CD4-positive, CD25-positive, alpha-beta regulatory T cell (primary cell): Measurements from ENCODE around the gene PGRMC2. TPM values are rescaled to one million over a fixed set of nuclear protein-coding genes. Genes with fewer than 3 reads are reported as not detected.

Source experiments
- ATAC-seq, 2 donors: fragments of 150-1000 bp; cut with Tn5 transposase; one replicate each; pipeline ENCODE4 v1.10.0; 2021; ENCODE audit warnings: low read depth in 2 of 2, moderate number of reproducible peaks in 2 of 2, moderate library complexity in 1 of 2
- DNase-seq, 3 donors: peaks; one replicate each; pipeline versions ENCODE4 v3.0.0 to v3.0.0-alpha.2; 2012 to 2022; ENCODE audit warnings: mixed read lengths in 1 of 3
- H3K27ac ChIP-seq: one replicate; pipeline ENCODE4 v1.7.0; 2013; ENCODE audit warnings: mild to moderate bottlenecking, low read length; ENCODE audit not compliant: insufficient read depth, poor library complexity, severe bottlenecking
- H3K27me3 ChIP-seq: one replicate; pipeline ENCODE4 v1.7.0; 2013; ENCODE audit warnings: low read length; ENCODE audit not compliant: control insufficient read depth, insufficient read depth
- H3K36me3 ChIP-seq: one replicate; pipeline ENCODE4 v1.7.0; 2013; ENCODE audit warnings: mild to moderate bottlenecking, low read length, moderate library complexity; ENCODE audit not compliant: control insufficient read depth, insufficient read depth
- H3K4me1 ChIP-seq: 2 replicates; pipeline ENCODE4 v1.7.0; 2013; ENCODE audit warnings: mild to moderate bottlenecking, low read length; ENCODE audit not compliant: insufficient read depth, control insufficient read depth, poor library complexity, severe bottlenecking
- H3K4me3 ChIP-seq: one replicate; pipeline ENCODE4 v1.7.0; 2013; ENCODE audit warnings: low read depth, mild to moderate bottlenecking, low read length, moderate library complexity
- H3K9me3 ChIP-seq, 2 experiments: 1 replicate in 1 of 2; 2 replicates in 1 of 2; pipeline ENCODE4 v1.7.0; 2013; ENCODE audit warnings: low read length in 2 of 2, mild to moderate bottlenecking in 1 of 2, moderate library complexity in 1 of 2; ENCODE audit not compliant: control insufficient read depth in 2 of 2
- H3K27ac Mint-ChIP-seq, 3 donors: one replicate each; pipeline ENCODE4 v1.8.0; 2020 to 2022; ENCODE audit warnings: mild to moderate bottlenecking in 3 of 3, mixed read lengths in 3 of 3, moderate library complexity in 2 of 3
- H3K27me3 Mint-ChIP-seq: one replicate; pipeline ENCODE4 v1.8.0; 2022; ENCODE audit warnings: mild to moderate bottlenecking, mixed read lengths
- H3K36me3 Mint-ChIP-seq: one replicate; pipeline ENCODE4 v1.8.0; 2020; ENCODE audit warnings: mixed read lengths
- H3K4me1 Mint-ChIP-seq, 4 donors: one replicate each; pipeline ENCODE4 v1.8.0; 2020 to 2022; ENCODE audit warnings: mixed read lengths in 4 of 4, mild to moderate bottlenecking in 1 of 4
- H3K4me3 Mint-ChIP-seq, 4 donors: one replicate each; pipeline ENCODE4 v1.8.0; 2020 to 2022; ENCODE audit warnings: mild to moderate bottlenecking in 4 of 4, mixed read lengths in 4 of 4, moderate library complexity in 3 of 4
- H3K9me3 Mint-ChIP-seq, 7 donors: one replicate each; pipeline ENCODE4 v1.8.0; 2020 to 2022; ENCODE audit warnings: mixed read lengths in 7 of 7, mild to moderate bottlenecking in 3 of 7, moderate library complexity in 2 of 7
- polyA plus RNA-seq, 4 donors: library from polyadenylated mRNA; unstranded; fragments of 300-500 nt; fragmentation: Illumina TruSeq; gene quantifications; one replicate each; pipeline ENCODE4 v1.2.3, GENCODE V29; 2021
- total RNA-seq: library from RNA; stranded (reverse); gene quantifications from one replicate; pipeline ENCODE4 v1.2.3, GENCODE V29; 2022

PGRMC2 gene
- total and polyA plus RNA-seq, 5 donors from 2014 or later = 12.7 to 48.6 (median 18.3) TPM

DNA sequence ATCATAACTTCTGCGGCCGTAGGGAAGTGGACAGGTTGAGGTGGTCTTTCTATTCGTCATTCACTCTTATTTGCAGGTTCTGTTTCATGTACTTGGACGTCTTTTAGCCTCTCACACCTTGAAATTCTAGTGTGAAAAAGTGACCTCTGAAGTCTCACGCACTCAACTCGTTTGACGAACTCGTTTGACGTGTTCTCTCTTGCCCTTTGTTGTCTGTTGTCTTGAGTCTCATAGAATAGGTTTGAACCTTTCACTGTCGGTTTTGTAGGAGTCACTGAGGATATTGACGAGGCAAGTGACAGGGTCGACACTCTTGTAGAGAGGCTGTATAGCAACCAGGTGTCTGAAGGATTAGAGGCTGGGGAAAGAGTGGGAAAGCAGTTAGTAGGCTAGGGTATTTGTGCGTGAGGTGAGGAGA is 1.1 kb upstream of the PGRMC2 start:
- Histone ChIP-seq H3K4me1 (peaks cover 43% of the 10 kb centered on the region), H3K9me3 (no peaks in the 10 kb centered on the region), H3K4me3 (peak overlapping the region; percentile 89), H3K36me3 (no peaks in the 10 kb centered on the region), H3K27me3 (no peaks in the 10 kb centered on the region), H3K27ac (peak overlapping the region; percentile 98)
- Mint-ChIP-seq H3K4me3 (peak overlapping the region; percentile 88 to 96 (median 91)), H3K27me3 (peaks cover 4% of the 10 kb centered on the region), H3K27ac (peak overlapping the region; percentile 70 to 97 (median 93)), H3K9me3 (no peaks in the 10 kb centered on the region), H3K36me3 (no peaks in the 10 kb centered on the region), H3K4me1 (peaks cover 15 to 45% (median 31%) of the 10 kb centered on the region in 4 donors)
- ATAC-seq = no peak
- DNase-seq = peak; percentile 19 to 72 (median 62)

- peak overlapping the region; percentile 88 to 96 (median 91) for H3K4me3 Mint-ChIP-seq
- H3K27me3 Mint-ChIP-seq = peaks cover 4% of the 10 kb centered on the region
- Histone ChIP-seq H3K27me3 (no peaks in the 10 kb centered on the region), H3K9me3 (no peaks in the 10 kb centered on the region), H3K4me3 (peak overlapping the region; percentile 89), H3K27ac (peak overlapping the region; percentile 98), H3K4me1 (peaks cover 43% of the 10 kb centered on the region), H3K36me3 (no peaks in the 10 kb centered on the region)
- peak overlapping the region; percentile 70 to 97 (median 93) for H3K27ac Mint-ChIP-seq
- no peaks in the 10 kb centered on the region for H3K36me3 Mint-ChIP-seq
- DNase-seq (peak; percentile 98 to 99 (median 99)), ATAC-seq (peak; percentile 87 to 91)
- peaks cover 15 to 47% (median 33%) of the 10 kb centered on the region in 4 donors for H3K4me1 Mint-ChIP-seq
- H3K9me3 Mint-ChIP-seq = no peaks in the 10 kb centered on the region
Measured at GRCh38 chr4:128287871-128288688, 467 bp upstream of the PGRMC2 start.

DNA sequence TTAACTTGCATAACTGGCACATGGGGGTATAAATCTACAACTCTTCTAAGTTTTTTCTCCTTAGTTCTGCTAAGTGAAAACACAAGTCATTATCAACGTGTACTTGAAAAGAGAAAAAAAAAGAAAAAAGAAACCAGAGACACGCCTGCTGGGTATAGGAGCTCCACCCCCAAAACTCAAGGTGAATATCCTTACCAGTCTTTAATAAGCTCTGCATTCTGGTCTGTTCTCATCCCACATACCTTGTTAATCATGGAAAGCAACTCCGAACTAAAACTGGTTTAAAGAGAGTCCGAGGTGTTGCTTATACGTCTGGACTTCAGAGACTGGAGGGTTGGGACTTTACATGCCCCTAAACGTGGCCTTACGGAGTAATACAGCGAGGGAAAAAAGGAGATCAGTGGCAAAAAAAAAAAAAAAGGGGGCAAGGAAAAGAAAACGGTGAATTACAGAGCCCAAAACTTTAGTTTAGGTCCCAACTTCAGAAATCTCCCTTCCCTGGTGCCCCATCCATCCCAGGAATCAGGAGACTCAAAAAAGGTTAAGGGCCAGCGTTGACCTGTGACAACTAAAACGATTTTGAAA is 1.0 kb downstream of the PGRMC2 start:
- H3K36me3 ChIP-seq = no peaks in the 10 kb centered on the region
- peaks cover 15 to 60% (median 44%) of the 10 kb centered on the region in 4 donors for H3K4me1 Mint-ChIP-seq
- peaks cover 43% of the 10 kb centered on the region for H3K4me1 ChIP-seq
- no peaks in the 10 kb centered on the region for H3K36me3 Mint-ChIP-seq
- DNase-seq = peak; percentile 5 to 77 (median 62)
- H3K27ac ChIP-seq = peak overlapping the region; percentile 98
- H3K27me3 Mint-ChIP-seq = peaks cover 4% of the 10 kb centered on the region
- peak overlapping the region; percentile 77 for H3K4me3 ChIP-seq
- H3K9me3 ChIP-seq = no peaks in the 10 kb centered on the region
- ATAC-seq = no peak
- H3K27ac Mint-ChIP-seq = peak overlapping the region; percentile 93 to 97 (median 96)
- H3K27me3 ChIP-seq = no peaks in the 10 kb centered on the region
- no peaks in the 10 kb centered on the region for H3K9me3 Mint-ChIP-seq
- H3K4me3 Mint-ChIP-seq = peak overlapping the region; percentile 88 to 100 (median 93)

GRCh38 chr4:128285085-128285997 is 2.3 kb downstream of the PGRMC2 start:
- Mint-ChIP-seq H3K4me1 (peaks cover 27 to 66% (median 53%) of the 10 kb centered on the region in 4 donors), H3K4me3 (peak overlapping the region; percentile 80 to 96 (median 89))

GRCh38 chr4:128284317-128284716 is 3.3 kb downstream of the PGRMC2 start:
- peak overlapping the region in 1 of 3 donors; percentile 71 for H3K27ac Mint-ChIP-seq
- no peak for ATAC-seq
- no peaks in the 10 kb centered on the region for H3K36me3 Mint-ChIP-seq
- H3K4me1 Mint-ChIP-seq = peaks cover 37 to 71% (median 59%) of the 10 kb centered on the region in 4 donors
- peaks cover 4% of the 10 kb centered on the region for H3K27me3 Mint-ChIP-seq
- DNase-seq = no peak
- Histone ChIP-seq H3K9me3 (no peaks in the 10 kb centered on the region), H3K4me3 (peak overlapping the region; percentile 15), H3K27me3 (no peaks in the 10 kb centered on the region), H3K36me3 (no peaks in the 10 kb centered on the region), H3K27ac (no peak overlapping the region), H3K4me1 (peaks cover 41% of the 10 kb centered on the region)
- H3K9me3 Mint-ChIP-seq = no peaks in the 10 kb centered on the region
- peak overlapping the region in 1 of 4 donors; percentile 29 for H3K4me3 Mint-ChIP-seq

More at GRCh38 chr4:128285085-128285997, 2.3 kb downstream of the PGRMC2 start:
- ATAC-seq = no peak
- no peak for DNase-seq
- H3K9me3 ChIP-seq = no peaks in the 10 kb centered on the region
- H3K27me3 ChIP-seq = no peaks in the 10 kb centered on the region
- peak overlapping the region; percentile 23 for H3K27ac ChIP-seq
- H3K36me3 Mint-ChIP-seq = no peaks in the 10 kb centered on the region
- peak overlapping the region in 1 of 3 donors; percentile 13 for H3K27ac Mint-ChIP-seq
- peaks cover 4% of the 10 kb centered on the region for H3K27me3 Mint-ChIP-seq
- H3K4me3 ChIP-seq = peak overlapping the region; percentile 77
- peaks cover 43% of the 10 kb centered on the region for H3K4me1 ChIP-seq
- no peaks in the 10 kb centered on the region for H3K9me3 Mint-ChIP-seq
- no peaks in the 10 kb centered on the region for H3K36me3 ChIP-seq

GRCh38 chr4:128283071-128283470 is 4.5 kb downstream of the PGRMC2 start:
- ATAC-seq (no peak), DNase-seq (no peak)
- H3K4me1 Mint-ChIP-seq = peaks cover 40 to 65% (median 56%) of the 10 kb centered on the region in 4 donors
- Histone ChIP-seq H3K27ac (no peak overlapping the region), H3K27me3 (no peaks in the 10 kb centered on the region), H3K36me3 (no peaks in the 10 kb centered on the region), H3K9me3 (no peaks in the 10 kb centered on the region), H3K4me1 (peaks cover 29% of the 10 kb centered on the region), H3K4me3 (no peak overlapping the region)
- peaks cover 4% of the 10 kb centered on the region for H3K27me3 Mint-ChIP-seq
- no peak overlapping the region for H3K4me3 Mint-ChIP-seq
- H3K36me3 Mint-ChIP-seq = no peaks in the 10 kb centered on the region
- H3K27ac Mint-ChIP-seq = no peak overlapping the region
- no peaks in the 10 kb centered on the region for H3K9me3 Mint-ChIP-seq

GRCh38 chr4:128282516-128282915 is 5.1 kb downstream of the PGRMC2 start:
- Mint-ChIP-seq H3K4me1 (peaks cover 40 to 69% (median 56%) of the 10 kb centered on the region in 4 donors), H3K27me3 (peaks cover 4% of the 10 kb centered on the region), H3K27ac (peak overlapping the region in 1 of 3 donors; percentile 38), H3K9me3 (no peaks in the 10 kb centered on the region), H3K4me3 (peak overlapping the region in 1 of 4 donors; percentile 4), H3K36me3 (no peaks in the 10 kb centered on the region)
- DNase-seq (no peak), ATAC-seq (no peak)
- no peak overlapping the region for H3K4me3 ChIP-seq
- H3K9me3 ChIP-seq = no peaks in the 10 kb centered on the region
- H3K27ac ChIP-seq = no peak overlapping the region
- no peaks in the 10 kb centered on the region for H3K36me3 ChIP-seq
- peaks cover 29% of the 10 kb centered on the region for H3K4me1 ChIP-seq
- no peaks in the 10 kb centered on the region for H3K27me3 ChIP-seq
